ENCODE data around the gene NFIC. TPM values are rescaled to one million over a fixed set of nuclear protein-coding genes. Genes with fewer than 3 reads are reported as not detected.
A peak's percentile ranks its signal among the peaks of the same experiment; 100 is the strongest.
"Not testable (repeated sequence)": the region's sequence is repeated elsewhere in the genome, so short reads cannot be mapped to it uniquely, and the experiment has no call there.

Gene NFIC
- total RNA-seq, 1 donor from 2014 or later: 254 TPM

DNA sequence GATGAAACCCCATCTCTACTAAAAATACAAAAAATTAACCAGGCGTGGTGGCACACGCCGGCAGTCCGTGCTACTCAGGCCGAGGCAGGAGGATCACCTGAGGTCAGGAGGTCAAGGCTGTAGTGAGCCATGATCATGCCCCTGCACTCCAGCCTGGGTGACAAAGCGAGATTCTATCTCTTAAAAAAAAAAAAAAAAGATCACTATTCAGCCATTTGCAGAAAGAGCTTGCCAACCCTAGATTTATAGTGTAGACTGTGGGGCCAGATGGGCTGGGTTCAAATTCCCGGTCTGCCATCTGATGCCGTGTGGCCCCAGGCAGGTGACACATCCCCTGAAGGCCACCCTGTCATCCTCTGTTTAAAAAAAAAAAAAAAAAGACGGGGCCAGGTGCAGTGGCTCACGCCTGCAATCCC, 85.1 kb downstream of the NFIC start:
- no peak for DNase-seq (ENCODE audit: low spot score)

DNA sequence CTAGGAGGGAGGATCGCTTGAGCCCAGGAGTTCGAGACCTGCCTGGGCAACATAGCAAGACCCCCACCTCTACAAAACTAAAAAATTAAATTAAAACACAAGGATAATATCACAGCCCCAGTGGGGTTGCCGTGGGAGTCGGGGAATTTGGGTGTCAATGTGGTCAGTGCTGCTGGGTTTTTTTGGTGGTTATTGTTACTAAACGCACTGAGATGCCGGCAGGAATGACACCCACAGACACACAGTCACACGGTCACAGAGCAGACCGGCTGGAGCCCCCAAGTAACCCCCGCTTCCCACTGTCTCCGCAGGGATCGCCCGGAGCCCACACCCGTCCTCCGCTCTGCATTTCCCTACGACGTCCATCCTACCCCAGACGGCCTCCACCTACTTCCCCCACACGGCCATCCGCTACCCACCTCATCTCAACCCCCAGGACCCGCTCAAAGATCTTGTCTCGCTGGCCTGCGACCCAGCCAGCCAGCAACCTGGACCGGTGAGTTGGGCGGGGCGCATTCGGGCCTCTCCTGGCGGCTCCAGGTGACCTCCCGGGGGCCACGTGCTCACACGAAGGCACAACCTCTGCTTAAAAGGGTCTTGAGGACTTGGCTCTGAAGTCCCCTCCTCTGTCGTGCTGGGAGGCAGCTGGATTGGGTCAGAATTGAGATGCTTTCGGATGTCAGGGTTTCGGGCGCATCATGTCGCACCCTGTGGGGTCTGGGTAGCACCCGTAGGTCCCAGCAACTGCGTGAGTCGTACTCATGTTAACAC, 86.0 kb downstream of the NFIC start:
- no peak for DNase-seq (ENCODE audit: low spot score)

- DNase-seq (ENCODE audit: low spot score): not testable (repeated sequence)
Measured at GRCh38 chr19:3452942-3453214, 86.5 kb downstream of the NFIC start.

- no peak for DNase-seq (ENCODE audit: low spot score)
Measured at GRCh38 chr19:3453840-3454239, 87.5 kb downstream of the NFIC start.

GRCh38 chr19:3454656-3455392, 88.4 kb downstream of the NFIC start:
- no peak for DNase-seq (ENCODE audit: low spot score)

GRCh38 chr19:3455393-3455955, 89.1 kb downstream of the NFIC start:
- no peak for DNase-seq (ENCODE audit: low spot score)

DNA sequence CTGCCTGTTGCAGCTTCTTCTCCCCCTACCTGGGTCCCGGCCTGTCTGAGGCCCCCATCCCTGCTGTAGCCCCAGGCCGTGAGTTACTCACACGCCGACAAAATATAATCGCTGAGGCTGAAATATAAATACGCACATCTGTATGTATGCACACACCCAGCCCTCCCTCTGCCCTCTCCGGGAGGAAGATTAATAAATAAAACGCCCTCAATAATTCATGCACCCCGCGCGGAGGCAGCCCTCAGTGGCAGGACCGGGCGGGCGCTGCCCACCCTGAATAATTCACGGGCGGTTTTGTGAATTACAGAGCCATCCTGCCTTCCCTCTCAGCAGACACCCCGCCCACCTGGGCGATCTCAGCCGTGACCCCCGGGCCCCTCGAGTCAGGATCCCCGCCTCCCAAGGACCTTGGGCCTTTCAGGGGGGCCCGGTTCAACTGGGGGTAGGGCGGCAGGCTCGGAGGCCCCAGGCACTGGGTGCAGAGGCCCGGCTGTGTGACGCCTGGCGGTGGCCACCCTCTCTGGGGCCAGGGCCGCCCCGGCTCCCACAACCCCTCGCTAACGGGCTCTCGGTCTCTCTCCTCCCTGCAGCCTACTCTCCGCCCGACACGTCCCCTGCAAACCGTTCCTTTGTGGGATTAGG, 89.7 kb downstream of the NFIC start:
- DNase-seq (ENCODE audit: low spot score): no peak

- DNase-seq (ENCODE audit: low spot score): no peak
Measured at GRCh38 chr19:3456925-3457527, 90.6 kb downstream of the NFIC start.

DNA sequence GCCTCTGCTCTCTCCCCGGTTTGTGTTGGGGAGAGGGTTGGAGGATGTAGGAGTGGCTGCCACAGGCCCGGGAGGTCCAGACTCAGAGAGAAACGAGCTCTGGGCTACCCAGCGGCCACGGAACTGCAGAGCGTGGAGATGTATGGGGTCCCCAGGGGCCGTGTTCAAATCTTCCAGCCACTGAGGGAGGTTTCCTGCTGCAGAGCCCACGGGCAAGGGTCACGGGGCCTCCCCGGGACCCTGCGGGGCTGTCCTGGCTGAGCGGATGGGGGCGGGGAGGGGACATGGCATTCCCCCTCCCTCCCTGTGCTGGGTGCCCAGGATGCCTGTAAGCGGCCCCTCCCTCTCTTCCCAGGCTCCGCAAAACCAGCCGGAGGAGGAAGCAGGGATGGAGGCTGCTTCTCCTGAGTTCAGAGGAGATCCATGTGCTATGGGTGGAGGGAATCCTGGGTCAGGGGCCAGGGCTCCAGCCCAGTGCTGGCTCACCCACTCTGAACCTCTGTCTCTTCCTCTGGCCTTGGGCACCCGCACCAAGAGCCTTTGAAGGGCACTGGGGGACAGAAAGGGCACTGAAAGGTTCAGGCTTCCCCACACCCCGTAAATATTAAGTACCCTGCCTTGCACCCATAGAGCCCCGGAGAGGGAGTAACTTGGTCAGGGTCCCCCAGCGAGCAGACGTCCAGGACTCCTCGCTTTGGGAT, 91.3 kb downstream of the NFIC start:
- no peak for DNase-seq (ENCODE audit: low spot score)

DNA sequence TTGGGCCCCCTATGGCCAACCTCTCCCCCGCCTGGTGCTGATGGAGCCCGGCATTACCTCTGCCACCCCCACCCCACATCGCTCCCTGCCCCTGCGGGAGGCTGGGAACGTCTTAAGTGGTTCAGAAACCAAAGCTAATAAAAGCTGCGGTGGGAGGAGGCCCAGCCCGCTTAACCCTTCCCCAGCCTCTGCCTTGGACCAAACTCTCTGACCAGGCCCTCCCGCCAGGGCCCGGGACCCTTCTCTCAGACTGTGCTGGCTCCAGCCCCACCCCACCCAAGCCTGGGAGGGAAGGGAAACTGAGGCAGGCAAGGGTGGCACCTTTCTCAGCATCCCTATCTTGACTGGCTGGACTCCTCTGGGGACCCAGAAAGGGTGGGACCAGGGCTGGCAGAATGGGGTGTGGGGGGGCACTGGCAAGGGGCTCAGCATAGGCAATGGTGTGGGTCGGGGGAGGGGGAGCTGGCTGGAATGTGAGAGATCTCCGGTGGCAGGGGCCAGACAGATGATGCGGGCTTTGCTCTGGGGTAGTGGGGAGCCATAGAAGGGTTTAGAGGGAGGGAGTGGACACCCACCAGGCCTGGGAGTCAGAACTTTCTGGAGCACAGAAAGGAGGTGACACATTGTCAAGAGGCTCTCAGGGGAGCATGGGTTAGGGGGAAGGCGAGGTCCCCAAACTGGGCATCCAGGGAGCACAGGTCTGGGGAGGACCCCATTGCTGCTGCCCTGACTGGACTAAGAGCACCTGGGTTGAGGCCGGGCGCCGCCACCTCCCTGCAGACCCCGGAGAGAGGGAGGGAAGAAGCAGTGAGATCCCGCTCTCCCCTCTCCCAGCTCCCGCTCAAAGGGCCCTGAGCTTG, 92.1 kb downstream of the NFIC start:
- DNase-seq (ENCODE audit: low spot score): no peak

- peak; percentile 89 for DNase-seq (ENCODE audit: low spot score)
Measured at GRCh38 chr19:3459089-3459881, 92.9 kb downstream of the NFIC start.

GRCh38 chr19:3459965-3460582, 93.7 kb downstream of the NFIC start:
- DNase-seq (ENCODE audit: low spot score): no peak

DNA sequence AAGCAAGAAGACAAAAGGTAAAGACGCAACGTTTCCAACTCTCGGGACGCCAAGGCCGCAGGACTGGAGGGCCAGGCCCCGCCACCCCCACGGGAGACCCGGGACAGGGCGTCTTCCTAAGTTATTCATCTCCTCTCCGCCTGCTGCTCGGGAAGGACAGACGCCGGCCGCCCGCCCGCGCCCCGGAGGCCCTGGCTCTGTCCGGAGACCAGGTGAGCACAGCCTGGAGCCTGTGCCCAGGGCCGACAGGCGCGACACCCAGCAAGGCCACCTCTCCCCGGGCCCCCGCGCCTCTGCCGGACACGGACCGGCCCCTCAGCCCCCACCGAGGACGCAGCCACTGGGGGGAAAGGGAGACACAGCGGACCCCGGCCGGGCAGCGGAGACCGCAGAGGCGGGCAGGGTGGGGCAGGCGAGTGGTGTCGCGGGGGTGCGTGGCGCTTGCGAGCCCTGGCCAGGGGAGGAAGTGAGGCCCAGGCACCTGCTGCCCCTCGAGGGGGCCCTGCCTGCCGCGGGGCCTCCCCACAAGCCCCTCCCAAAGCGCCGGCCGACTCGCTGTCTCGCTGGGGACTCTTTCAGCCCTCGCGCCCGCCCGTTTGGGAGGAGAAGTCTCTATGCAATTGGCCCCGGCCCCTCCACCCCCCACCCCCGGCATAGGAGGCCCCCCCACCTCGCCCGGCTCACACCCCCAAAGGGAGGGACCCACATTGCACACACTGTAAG, 96.8 kb downstream of the NFIC start:
- DNase-seq (ENCODE audit: low spot score): no peak

GRCh38 chr19:3463714-3464586, 97.6 kb downstream of the NFIC start:
- no peak for DNase-seq (ENCODE audit: low spot score)

DNA sequence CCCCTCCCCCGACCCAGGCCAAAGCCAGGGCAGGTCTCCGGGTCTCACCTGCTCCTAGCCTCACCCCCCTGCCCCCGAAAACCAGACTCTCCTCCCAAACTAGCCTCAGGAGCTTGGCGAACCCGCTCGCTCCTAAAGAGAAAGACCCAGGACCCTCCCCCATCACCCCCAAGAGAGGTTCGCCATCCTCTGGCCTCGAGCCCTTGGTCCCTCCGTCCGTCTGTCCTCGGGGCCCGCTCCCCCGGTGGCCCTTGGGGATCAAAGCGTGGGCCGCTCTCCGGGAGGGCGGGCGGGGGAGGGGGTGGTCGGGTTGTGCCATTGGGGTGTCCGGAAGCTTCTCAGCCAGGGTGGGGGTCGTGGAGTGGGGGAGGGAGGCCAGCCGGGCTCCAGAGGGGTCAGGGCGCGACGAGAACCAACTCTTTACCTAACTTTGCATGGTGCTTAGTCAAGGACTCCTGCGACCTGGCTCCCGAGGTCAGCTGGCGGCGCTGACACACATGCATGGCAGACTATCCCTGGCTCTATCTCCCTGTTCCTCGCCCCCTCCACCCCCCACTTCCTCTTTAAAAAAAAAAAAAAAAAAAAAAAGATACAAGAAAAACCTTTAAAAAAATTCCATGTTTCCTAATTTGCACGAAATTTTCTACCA, 98.3 kb downstream of the NFIC start:
- DNase-seq (ENCODE audit: low spot score): no peak

- no peak for DNase-seq (ENCODE audit: low spot score)
Measured at GRCh38 chr19:3465552-3465951, 99.2 kb downstream of the NFIC start.

DNA sequence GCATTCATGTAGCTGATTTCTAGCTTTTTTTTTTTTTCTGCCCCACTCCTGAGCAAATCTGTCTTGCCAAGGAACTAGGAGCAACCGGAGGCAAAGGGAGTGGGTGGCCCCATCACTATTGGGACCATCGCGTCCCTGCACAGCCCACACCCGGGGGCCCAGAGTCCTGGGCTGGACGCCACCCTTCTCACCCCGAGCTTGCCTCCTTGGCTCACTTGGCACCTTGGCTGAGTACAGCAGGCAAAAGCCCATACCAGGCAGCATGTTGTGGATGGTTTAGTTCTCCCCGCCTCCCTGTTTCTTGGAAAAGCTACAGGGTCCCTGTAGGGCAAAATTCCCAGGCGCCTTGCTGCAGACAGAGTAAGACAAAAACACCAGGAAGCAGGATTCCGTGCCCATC, 100.3 kb downstream of the NFIC start:
- DNase-seq (ENCODE audit: low spot score): peak; percentile 39
